ENCODE results near the gene CYP2D6. TPM values are rescaled to one million over a fixed set of nuclear protein-coding genes. Genes with fewer than 3 reads are reported as not detected.

Gene CYP2D6
- total RNA-seq, 2 donors from 2014 or later: 6.6 to 6.8 TPM

GRCh38 chr22:42079319-42080251, 51.0 kb downstream of the CYP2D6 start, which contains the start of gene SMDT1:
SMDT1 (plus strand) TSS chr22:42079700; CDS start chr22:42079769, 69 bp downstream.
- Mint-ChIP-seq H3K36me3 (ENCODE audit: insufficient read depth in 2 of 2) (peaks cover 5 to 18% of the 10 kb centered on the region in 2 donors), H3K9me3 (no peaks in the 10 kb centered on the region), H3K27ac (peak within 1 kb of the TSS; percentile 93), H3K27me3 (ENCODE audit: low read depth) (no peaks in the 10 kb centered on the region), H3K4me1 (ENCODE audit: low read depth) (peaks cover 42% of the 10 kb centered on the region), H3K4me3 (peak within 1 kb of the TSS; percentile 97 to 99)
- DNase-seq (peak; percentile 99), ATAC-seq (replicated peaks in 1 of 2) (peak; percentile 89)

- peaks cover 4 to 9% of the 10 kb centered on the region in 2 donors for H3K36me3 Mint-ChIP-seq (ENCODE audit: insufficient read depth in 2 of 2)
- H3K27ac Mint-ChIP-seq: peak overlapping the region; percentile 93
- H3K9me3 Mint-ChIP-seq: no peaks in the 10 kb centered on the region
Observed at GRCh38 chr22:42078469-42079318, 51.9 kb downstream of the CYP2D6 start.

GRCh38 chr22:42077486-42078125, 53.0 kb downstream of the CYP2D6 start:
- ATAC-seq (replicated peaks in 1 of 2): no peak
- Mint-ChIP-seq H3K36me3 (ENCODE audit: insufficient read depth in 2 of 2) (peaks cover 3 to 7% of the 10 kb centered on the region in 2 donors), H3K9me3 (no peaks in the 10 kb centered on the region), H3K4me3 (no peak overlapping the region), H3K27me3 (ENCODE audit: low read depth) (no peaks in the 10 kb centered on the region), H3K27ac (no peak overlapping the region), H3K4me1 (ENCODE audit: low read depth) (peaks cover 52% of the 10 kb centered on the region)
- no peak for DNase-seq

More at GRCh38 chr22:42078469-42079318, 51.9 kb downstream of the CYP2D6 start:
- Mint-ChIP-seq H3K4me1 (ENCODE audit: low read depth) (peaks cover 44% of the 10 kb centered on the region), H3K4me3 (peak overlapping the region; percentile 97 to 99), H3K27me3 (ENCODE audit: low read depth) (no peaks in the 10 kb centered on the region)
- no peak for DNase-seq
- ATAC-seq (replicated peaks in 1 of 2): no peak

GRCh38 chr22:42076764-42077485, 53.7 kb downstream of the CYP2D6 start:
- Mint-ChIP-seq H3K4me3 (no peak overlapping the region), H3K27me3 (ENCODE audit: low read depth) (no peaks in the 10 kb centered on the region), H3K36me3 (ENCODE audit: insufficient read depth in 2 of 2) (peaks cover 2 to 3% of the 10 kb centered on the region in 2 donors), H3K9me3 (no peaks in the 10 kb centered on the region), H3K4me1 (ENCODE audit: low read depth) (peaks cover 47% of the 10 kb centered on the region), H3K27ac (peak overlapping the region; percentile 68)
- DNase-seq (no peak), ATAC-seq (replicated peaks in 1 of 2) (no peak)

Other genes with a start within 250 kb of the CYP2D6 start
- gene SHISA8, start 215.7 kb downstream of the CYP2D6 start, total RNA-seq: 1 to 10 TPM; 2.0 to 3.2 TPM
- 1 to 10 TPM; 6.1 to 7.3 TPM for gene TNFRSF13C, start 204.0 kb downstream of the CYP2D6 start, total RNA-seq
- gene CENPM, start 183.7 kb downstream of the CYP2D6 start, total RNA-seq: 10 to 100 TPM; 66.1 to 74.5 TPM
- 1 to 10 TPM; 4.5 to 4.7 TPM for gene SEPTIN3, start 161.4 kb downstream of the CYP2D6 start, total RNA-seq
- gene WBP2NL, start 132.0 kb downstream of the CYP2D6 start, total RNA-seq: 1 to 10 TPM; 3.9 to 4.3 TPM
- gene NAGA, start 60.0 kb downstream of the CYP2D6 start, total RNA-seq: 10 to 100 TPM; 18.6 to 27.5 TPM
- 1 to 10 TPM; 2.4 to 3.8 TPM for gene PHETA2, start 56.6 kb downstream of the CYP2D6 start, total RNA-seq
- 100 to 1,000 TPM; 103 to 105 TPM for gene SMDT1, start 51.1 kb downstream of the CYP2D6 start, total RNA-seq
- gene NDUFA6, start 40.0 kb downstream of the CYP2D6 start, total RNA-seq: 10 to 100 TPM; 87.8 to 91.7 TPM
- 10 to 100 TPM; 64.0 to 82.8 TPM for gene TCF20, start 139.8 kb upstream of the CYP2D6 start, total RNA-seq

All from activated T-cell treated with anti-CD3 and anti-CD28 coated beads, Interleukin-2, amount 50 U/mL, for 72 hours (primary cell).